CD14-positive monocyte (primary cell): Measurements from ENCODE around the gene GPC6. TPM values are rescaled to one million over a fixed set of nuclear protein-coding genes. Genes with fewer than 3 reads are reported as not detected.

Experiments
- DNase-seq, 3 donors: peaks; one replicate each; pipeline ENCODE4 v3.0.0-alpha.2; 2011 to 2022
- H2AFZ ChIP-seq: 2 replicates; pipeline ENCODE4 v1.6.0; 2012; ENCODE audit warnings: mild to moderate bottlenecking, low read depth, low read length, inconsistent platforms; ENCODE audit not compliant: insufficient read depth, poor library complexity, severe bottlenecking
- H3K27ac ChIP-seq, 2 donors: 1 replicate in 1 of 2; 2 replicates in 1 of 2; pipeline ENCODE4 v1.5.1; 2012 to 2013; ENCODE audit warnings: low read length in 2 of 2, control low read depth in 1 of 2, inconsistent platforms in 1 of 2, low read depth in 1 of 2, mild to moderate bottlenecking in 1 of 2
- H3K27me3 ChIP-seq, 2 donors: one replicate each; pipeline versions ENCODE4 v1.6.0 to v1.6.1; 2011 to 2013; ENCODE audit warnings: low read length in 2 of 2; ENCODE audit not compliant: control insufficient read depth in 2 of 2, insufficient read depth in 2 of 2
- H3K36me3 ChIP-seq, 2 donors: replicated peaks in 1 of 2; 1 replicate in 1 of 2; 2 replicates in 1 of 2; pipeline versions ENCODE4 v1.5.1 to v1.6.1; 2012 to 2013; ENCODE audit warnings: low read length in 2 of 2, control low read depth in 1 of 2, inconsistent platforms in 1 of 2, mild to moderate bottlenecking in 1 of 2; ENCODE audit not compliant: insufficient read depth in 2 of 2, control insufficient read depth in 1 of 2
- H3K4me1 ChIP-seq, 2 donors: 1 replicate in 1 of 2; 2 replicates in 1 of 2; pipeline versions ENCODE4 v1.5.1 to v1.6.1; 2012 to 2013; ENCODE audit warnings: low read length in 2 of 2, control low read depth in 1 of 2, inconsistent platforms in 1 of 2, mild to moderate bottlenecking in 1 of 2, moderate library complexity in 1 of 2; ENCODE audit not compliant: insufficient read depth in 2 of 2, control insufficient read depth in 1 of 2
- H3K4me2 ChIP-seq: replicated peaks from 2 replicates; pipeline ENCODE3; 2012; ENCODE audit warnings: low read length, moderate library complexity, mild to moderate bottlenecking; ENCODE audit not compliant: poor library complexity, severe bottlenecking; ENCODE audit errors: extremely low read depth
- H3K4me3 ChIP-seq, 3 experiments: fragments of 200-600 bp in 1 of 3; sonication (generic) in 1 of 3; replicated peaks in 1 of 3; 1 replicate in 2 of 3; 2 replicates in 1 of 3; pipeline ENCODE4 v1.5.1; 2011 to 2013; ENCODE audit warnings: low read length in 3 of 3, mild to moderate bottlenecking in 3 of 3, control low read depth in 2 of 3, low read depth in 2 of 3, inconsistent platforms in 1 of 3, moderate library complexity in 1 of 3
- H3K79me2 ChIP-seq: 2 replicates; pipeline ENCODE4 v1.6.0; 2012; ENCODE audit warnings: mild to moderate bottlenecking, control low read depth, inconsistent platforms, low read length, moderate library complexity; ENCODE audit not compliant: insufficient read depth
- H3K9ac ChIP-seq: 2 replicates; pipeline ENCODE4 v1.6.0; 2017; ENCODE audit warnings: low read length, mild to moderate bottlenecking; ENCODE audit not compliant: insufficient read depth, poor library complexity, severe bottlenecking
- H3K9me3 ChIP-seq, 2 donors: replicated peaks in 1 of 2; 1 replicate in 1 of 2; 2 replicates in 1 of 2; pipeline versions ENCODE4 v1.5.1 to v1.6.1; 2012 to 2013; ENCODE audit warnings: low read length in 2 of 2, control low read depth in 1 of 2; ENCODE audit not compliant: control insufficient read depth in 1 of 2, insufficient read depth in 1 of 2
- H4K20me1 ChIP-seq: 2 replicates; pipeline ENCODE4 v1.6.0; 2012; ENCODE audit warnings: mild to moderate bottlenecking, low read length, control low read depth, moderate library complexity; ENCODE audit not compliant: insufficient read depth
- H3K27ac Mint-ChIP-seq, 7 donors: one replicate each; pipeline ENCODE4 v1.8.0; 2020; ENCODE audit warnings: mild to moderate bottlenecking in 7 of 7, mixed read lengths in 7 of 7, moderate library complexity in 6 of 7, inconsistent platforms in 2 of 7
- H3K27me3 Mint-ChIP-seq, 3 donors: one replicate each; pipeline ENCODE4 v1.8.0; 2021 to 2022; ENCODE audit warnings: low read depth in 3 of 3, mild to moderate bottlenecking in 3 of 3, mixed read lengths in 3 of 3, moderate library complexity in 3 of 3, inconsistent platforms in 1 of 3
- H3K36me3 Mint-ChIP-seq, 2 donors: one replicate each; pipeline ENCODE4 v1.8.0; 2020; ENCODE audit warnings: mixed read lengths in 2 of 2, inconsistent platforms in 1 of 2, mild to moderate bottlenecking in 1 of 2
- H3K4me1 Mint-ChIP-seq: one replicate; pipeline ENCODE4 v1.8.0; 2020; ENCODE audit warnings: mild to moderate bottlenecking, mixed read lengths
- H3K4me3 Mint-ChIP-seq, 2 donors: one replicate each; pipeline ENCODE4 v1.8.0; 2020; ENCODE audit warnings: mild to moderate bottlenecking in 2 of 2, mixed read lengths in 2 of 2, moderate library complexity in 1 of 2
- H3K9me3 Mint-ChIP-seq, 7 donors: one replicate each; pipeline ENCODE4 v1.8.0; 2020 to 2022; ENCODE audit warnings: mixed read lengths in 7 of 7, mild to moderate bottlenecking in 6 of 7, moderate library complexity in 6 of 7, inconsistent platforms in 2 of 7
- intact Hi-C, 2 donors: fragments of 100-400 bp; cut with micrococcal nuclease; formaldehyde crosslinking; loops; one replicate each; pipeline versions ENCODE4 v1.15.0 to v1.15.1; 2023
- polyA plus RNA-seq, 3 donors: library from polyadenylated mRNA; depleted of rRNA in 1 of 3; unstranded in 2 of 3; stranded (reverse) in 1 of 3; fragments of 300-500 nt in 2 of 3; fragments of >200 nt in 1 of 3; fragmentation: Illumina TruSeq in 2 of 3; gene quantifications; 1 replicate in 2 of 3; 2 replicates in 1 of 3; pipeline ENCODE4 v1.2.3, GENCODE V29; 2012 to 2021
- TF ChIP-seq, protein P1 (sequence below): fragments of 200-600 bp; IDR thresholded peaks from one replicate; pipeline ENCODE4 v1.8.0; 2022; ENCODE audit warnings: antibody characterized with exemption, mild to moderate bottlenecking

Gene GPC6
- polyA plus RNA-seq, 3 donors = not detected

DNA sequence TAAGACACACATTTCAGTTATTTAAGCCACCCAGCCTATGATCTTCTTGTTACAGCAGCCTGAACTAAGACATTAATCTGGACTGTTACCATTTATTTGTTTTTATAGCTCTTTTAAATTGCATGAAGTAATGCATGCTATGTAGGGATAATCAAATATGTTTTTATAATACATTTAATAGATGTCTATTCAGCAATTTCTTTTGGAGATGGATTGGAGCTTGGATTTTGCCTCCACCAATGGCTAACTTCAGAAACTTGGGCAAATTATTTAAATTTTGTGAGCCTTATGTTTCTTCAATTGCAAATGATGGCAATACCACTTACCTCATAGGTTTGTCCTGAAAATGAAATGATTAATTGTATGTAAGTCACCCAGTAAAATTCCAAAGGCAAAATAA lies 288.7 kb downstream of the GPC6 start:
- H3K4me1 Mint-ChIP-seq = no peaks in the 10 kb centered on the region
- H2AFZ ChIP-seq = no peak overlapping the region
- peaks cover 0 to 7% of the 10 kb centered on the region in 2 donors for H3K9me3 ChIP-seq
- H3K4me3 ChIP-seq = no peak overlapping the region
- H3K27me3 Mint-ChIP-seq = no peaks in the 10 kb centered on the region
- no peaks in the 10 kb centered on the region for H3K4me1 ChIP-seq
- H3K4me3 Mint-ChIP-seq = no peak overlapping the region
- H3K27ac Mint-ChIP-seq = no peak overlapping the region
- H3K36me3 Mint-ChIP-seq = no peaks in the 10 kb centered on the region
- intact Hi-C loops = no loop called here
- no peaks in the 10 kb centered on the region for H4K20me1 ChIP-seq
- H3K27ac ChIP-seq = no peak overlapping the region
- H3K4me2 ChIP-seq = no peak overlapping the region
- peaks cover 0 to 11% (median 0%) of the 10 kb centered on the region in 7 donors for H3K9me3 Mint-ChIP-seq
- H3K27me3 ChIP-seq = no peaks in the 10 kb centered on the region
- no peak for DNase-seq
- no peak overlapping the region for H3K9ac ChIP-seq
- H3K36me3 ChIP-seq = no peaks in the 10 kb centered on the region
- H3K79me2 ChIP-seq = no peaks in the 10 kb centered on the region
- TF ChIP-seq, protein P1, sequence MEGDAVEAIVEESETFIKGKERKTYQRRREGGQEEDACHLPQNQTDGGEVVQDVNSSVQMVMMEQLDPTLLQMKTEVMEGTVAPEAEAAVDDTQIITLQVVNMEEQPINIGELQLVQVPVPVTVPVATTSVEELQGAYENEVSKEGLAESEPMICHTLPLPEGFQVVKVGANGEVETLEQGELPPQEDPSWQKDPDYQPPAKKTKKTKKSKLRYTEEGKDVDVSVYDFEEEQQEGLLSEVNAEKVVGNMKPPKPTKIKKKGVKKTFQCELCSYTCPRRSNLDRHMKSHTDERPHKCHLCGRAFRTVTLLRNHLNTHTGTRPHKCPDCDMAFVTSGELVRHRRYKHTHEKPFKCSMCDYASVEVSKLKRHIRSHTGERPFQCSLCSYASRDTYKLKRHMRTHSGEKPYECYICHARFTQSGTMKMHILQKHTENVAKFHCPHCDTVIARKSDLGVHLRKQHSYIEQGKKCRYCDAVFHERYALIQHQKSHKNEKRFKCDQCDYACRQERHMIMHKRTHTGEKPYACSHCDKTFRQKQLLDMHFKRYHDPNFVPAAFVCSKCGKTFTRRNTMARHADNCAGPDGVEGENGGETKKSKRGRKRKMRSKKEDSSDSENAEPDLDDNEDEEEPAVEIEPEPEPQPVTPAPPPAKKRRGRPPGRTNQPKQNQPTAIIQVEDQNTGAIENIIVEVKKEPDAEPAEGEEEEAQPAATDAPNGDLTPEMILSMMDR = no peak

DNA sequence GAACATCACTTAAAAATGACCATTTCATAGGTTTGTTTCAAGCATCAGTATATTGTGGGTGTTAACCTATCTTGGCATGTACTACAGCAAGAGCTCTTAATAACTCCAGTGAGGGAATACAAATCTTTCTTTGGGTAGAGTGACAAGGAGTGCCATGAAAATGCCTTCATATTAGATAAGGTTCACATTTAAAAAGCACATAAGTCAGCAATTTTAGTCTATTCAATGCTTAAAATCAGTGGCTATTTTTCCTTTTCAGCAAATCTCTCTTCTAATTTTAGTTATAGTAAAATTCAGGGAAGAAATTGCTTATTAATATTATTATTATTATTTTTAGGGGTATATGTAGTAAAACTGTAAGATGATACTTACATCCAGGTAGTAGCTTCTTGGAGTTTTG lies 291.1 kb downstream of the GPC6 start:
- Histone ChIP-seq H2AFZ (no peak overlapping the region), H3K27ac (no peak overlapping the region), H3K4me3 (no peak overlapping the region), H3K79me2 (no peaks in the 10 kb centered on the region), H3K4me2 (no peak overlapping the region), H4K20me1 (no peaks in the 10 kb centered on the region), H3K36me3 (no peaks in the 10 kb centered on the region), H3K9ac (no peak overlapping the region), H3K9me3 (peaks cover 0 to 7% of the 10 kb centered on the region in 2 donors), H3K4me1 (no peaks in the 10 kb centered on the region), H3K27me3 (no peaks in the 10 kb centered on the region)
- TF ChIP-seq, protein P1 = no peak
- H3K9me3 Mint-ChIP-seq = peaks cover 0 to 11% (median 0%) of the 10 kb centered on the region in 7 donors
- DNase-seq = no peak
- H3K27me3 Mint-ChIP-seq = no peaks in the 10 kb centered on the region
- no peak overlapping the region for H3K4me3 Mint-ChIP-seq
- H3K4me1 Mint-ChIP-seq = no peaks in the 10 kb centered on the region
- H3K36me3 Mint-ChIP-seq = no peaks in the 10 kb centered on the region
- intact Hi-C loops = no loop called here
- no peak overlapping the region for H3K27ac Mint-ChIP-seq
